Mesothelial cell of epicardium (in vitro differentiated cells): ENCODE results near the gene CEP250. TPM values are rescaled to one million over a fixed set of nuclear protein-coding genes. Genes with fewer than 3 reads are reported as not detected.
"Not testable (repeated sequence)": the region's sequence is repeated elsewhere in the genome, so short reads cannot be mapped to it uniquely, and the experiment has no call there.

Experiments
- DNase-seq, 2 experiments: peaks; one replicate each; pipeline ENCODE4 v3.0.0; 2021; ENCODE audit warnings: low spot score in 2 of 2; ENCODE audit not compliant: unreplicated experiment in 2 of 2
- H3K27ac Mint-ChIP-seq: 2 replicates; pipeline ENCODE4 v1.8.0; 2021; ENCODE audit warnings: mixed read lengths
- H3K27me3 Mint-ChIP-seq: 2 replicates; pipeline ENCODE4 v1.8.0; 2021; ENCODE audit warnings: low read depth, mixed read lengths
- H3K36me3 Mint-ChIP-seq: 2 replicates; pipeline ENCODE4 v1.8.0; 2021; ENCODE audit warnings: mixed read lengths
- H3K4me1 Mint-ChIP-seq: 2 replicates; pipeline ENCODE4 v1.8.0; 2021; ENCODE audit warnings: mixed read lengths
- H3K4me3 Mint-ChIP-seq: 2 replicates; pipeline ENCODE4 v1.8.0; 2021; ENCODE audit warnings: mild to moderate bottlenecking, moderate library complexity, mixed read lengths
- H3K9me3 Mint-ChIP-seq: 2 replicates; pipeline ENCODE4 v1.8.0; 2021; ENCODE audit warnings: mixed read lengths
- total RNA-seq: library from RNA; stranded (reverse); gene quantifications from 3 replicates; pipeline ENCODE4 v1.2.1, GENCODE V29; 2021
- TF ChIP-seq, protein P1 (sequence below): fragments of 200-600 bp; sonication (generic); IDR thresholded peaks from one replicate; pipeline ENCODE4 v1.5.0; 2021; ENCODE audit warnings: antibody characterized with exemption; ENCODE audit not compliant: unreplicated experiment

CEP250 gene
- total RNA-seq, 1 donor from 2014 or later, result 65.5 TPM

DNA sequence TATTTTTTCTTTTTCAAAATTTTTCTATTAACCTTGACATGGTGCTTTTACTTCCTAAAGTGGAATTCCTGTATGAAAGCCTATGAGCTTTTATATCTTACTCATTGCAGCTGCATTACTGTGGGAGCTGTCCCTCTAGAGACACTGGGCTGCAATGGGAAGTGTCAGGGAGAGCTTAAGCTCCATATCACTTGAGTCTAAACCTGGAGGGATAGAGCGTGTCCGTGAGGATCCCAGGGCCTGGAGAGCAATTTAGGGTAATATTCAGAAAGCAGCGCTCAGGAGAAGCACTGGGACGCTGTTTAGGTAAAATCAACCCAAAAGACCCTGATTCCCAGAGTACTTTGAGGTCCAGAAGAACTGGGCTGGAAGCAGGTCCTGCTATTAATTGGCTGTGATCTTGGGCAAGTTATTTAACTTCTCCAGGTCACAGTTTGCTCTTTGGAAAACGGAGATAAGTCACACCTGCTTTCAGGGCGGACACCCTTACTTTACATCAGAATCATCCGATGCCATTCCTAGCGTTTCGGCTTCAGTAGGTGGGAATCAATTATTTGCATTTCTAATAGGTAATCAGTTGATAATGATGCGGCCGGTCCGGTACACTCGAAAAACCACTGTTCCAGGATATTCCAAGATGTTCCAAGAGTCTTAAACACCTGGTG, 85.9 kb downstream of the CEP250 start:
- Mint-ChIP-seq H3K9me3 (no peaks in the 10 kb centered on the region), H3K4me3 (peak overlapping the region; percentile 88), H3K36me3 (peaks cover 5% of the 10 kb centered on the region), H3K4me1 (peaks cover 18% of the 10 kb centered on the region), H3K27ac (peak overlapping the region; percentile 89), H3K27me3 (no peaks in the 10 kb centered on the region)
- no peak for DNase-seq
- TF ChIP-seq, protein P1, sequence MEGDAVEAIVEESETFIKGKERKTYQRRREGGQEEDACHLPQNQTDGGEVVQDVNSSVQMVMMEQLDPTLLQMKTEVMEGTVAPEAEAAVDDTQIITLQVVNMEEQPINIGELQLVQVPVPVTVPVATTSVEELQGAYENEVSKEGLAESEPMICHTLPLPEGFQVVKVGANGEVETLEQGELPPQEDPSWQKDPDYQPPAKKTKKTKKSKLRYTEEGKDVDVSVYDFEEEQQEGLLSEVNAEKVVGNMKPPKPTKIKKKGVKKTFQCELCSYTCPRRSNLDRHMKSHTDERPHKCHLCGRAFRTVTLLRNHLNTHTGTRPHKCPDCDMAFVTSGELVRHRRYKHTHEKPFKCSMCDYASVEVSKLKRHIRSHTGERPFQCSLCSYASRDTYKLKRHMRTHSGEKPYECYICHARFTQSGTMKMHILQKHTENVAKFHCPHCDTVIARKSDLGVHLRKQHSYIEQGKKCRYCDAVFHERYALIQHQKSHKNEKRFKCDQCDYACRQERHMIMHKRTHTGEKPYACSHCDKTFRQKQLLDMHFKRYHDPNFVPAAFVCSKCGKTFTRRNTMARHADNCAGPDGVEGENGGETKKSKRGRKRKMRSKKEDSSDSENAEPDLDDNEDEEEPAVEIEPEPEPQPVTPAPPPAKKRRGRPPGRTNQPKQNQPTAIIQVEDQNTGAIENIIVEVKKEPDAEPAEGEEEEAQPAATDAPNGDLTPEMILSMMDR, result no peak

DNA sequence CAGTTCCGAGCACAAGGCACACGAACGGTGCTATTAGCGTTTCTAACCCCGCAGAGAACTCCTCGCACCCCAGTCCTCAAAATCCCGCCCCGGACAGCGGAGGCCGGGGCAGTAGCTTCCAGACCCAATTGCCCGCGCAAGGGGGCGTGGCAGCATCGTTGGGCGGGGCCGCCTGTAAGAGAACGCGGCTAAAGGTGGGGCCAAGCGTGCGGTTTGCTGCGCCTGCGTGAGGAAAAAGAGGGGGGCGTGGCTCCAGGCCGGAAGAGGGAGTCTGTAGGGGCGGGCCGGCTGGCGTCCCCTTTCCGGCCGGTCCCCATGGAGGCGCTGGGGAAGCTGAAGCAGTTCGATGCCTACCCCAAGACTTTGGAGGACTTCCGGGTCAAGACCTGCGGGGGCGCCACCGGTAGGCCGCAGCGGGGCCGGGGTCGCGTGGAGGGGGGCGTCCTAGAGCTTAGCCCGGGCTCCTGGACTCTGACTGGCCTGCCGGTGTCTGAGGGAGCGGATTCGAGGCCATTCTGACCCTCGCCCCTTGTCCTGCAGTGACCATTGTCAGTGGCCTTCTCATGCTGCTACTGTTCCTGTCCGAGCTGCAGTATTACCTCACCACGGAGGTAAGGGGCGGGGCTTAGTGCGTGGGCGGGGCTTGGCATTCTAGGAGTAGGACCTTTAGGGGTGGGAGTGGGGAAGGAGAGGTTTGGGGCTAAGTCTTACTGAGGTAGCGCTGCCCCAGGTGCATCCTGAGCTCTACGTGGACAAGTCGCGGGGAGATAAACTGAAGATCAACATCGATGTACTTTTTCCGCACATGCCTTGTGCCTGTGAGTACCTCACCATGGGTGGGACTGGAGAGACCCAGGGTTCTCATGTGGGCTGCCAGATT, 86.6 kb downstream of the CEP250 start, which contains the start of gene ERGIC3:
TSS of gene ERGIC3 (plus strand) at position 296 of the 880 bp plus-strand sequence. CDS start at position 316, 20 bp downstream.
- TF ChIP-seq, protein P1, result no peak
- Mint-ChIP-seq H3K36me3 (peaks cover 5% of the 10 kb centered on the region), H3K27me3 (no peaks in the 10 kb centered on the region), H3K9me3 (no peaks in the 10 kb centered on the region), H3K4me1 (peaks cover 18% of the 10 kb centered on the region), H3K27ac (peak within 1 kb of the TSS; percentile 89), H3K4me3 (peak within 1 kb of the TSS; percentile 88)
- peak; percentile 94 to 99 for DNase-seq

DNA sequence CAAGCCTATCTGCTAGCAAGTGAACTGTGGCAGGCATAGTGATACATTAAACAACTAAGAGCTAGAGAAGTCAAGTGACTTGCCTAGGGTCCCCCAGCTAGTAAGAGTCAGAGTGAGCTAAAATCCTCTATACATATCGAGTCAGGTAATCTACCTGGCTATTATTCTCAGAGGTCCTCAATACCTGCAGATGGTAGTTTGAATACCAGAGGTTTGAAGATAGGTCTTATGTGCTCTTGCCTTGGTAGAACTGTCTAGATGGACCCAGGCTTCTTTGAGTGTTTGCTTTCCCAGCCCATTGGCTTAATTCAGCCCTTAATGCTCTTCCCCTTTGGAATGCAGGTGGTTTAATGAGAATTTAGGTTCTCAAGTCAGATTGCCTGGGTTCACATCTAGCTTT, 87.6 kb downstream of the CEP250 start:
- Mint-ChIP-seq H3K27me3 (no peaks in the 10 kb centered on the region), H3K36me3 (peaks cover 5% of the 10 kb centered on the region), H3K9me3 (no peaks in the 10 kb centered on the region), H3K4me3 (peak overlapping the region; percentile 88), H3K4me1 (peaks cover 18% of the 10 kb centered on the region), H3K27ac (no peak overlapping the region)
- no peak for DNase-seq
- TF ChIP-seq, protein P1, result no peak

DNA sequence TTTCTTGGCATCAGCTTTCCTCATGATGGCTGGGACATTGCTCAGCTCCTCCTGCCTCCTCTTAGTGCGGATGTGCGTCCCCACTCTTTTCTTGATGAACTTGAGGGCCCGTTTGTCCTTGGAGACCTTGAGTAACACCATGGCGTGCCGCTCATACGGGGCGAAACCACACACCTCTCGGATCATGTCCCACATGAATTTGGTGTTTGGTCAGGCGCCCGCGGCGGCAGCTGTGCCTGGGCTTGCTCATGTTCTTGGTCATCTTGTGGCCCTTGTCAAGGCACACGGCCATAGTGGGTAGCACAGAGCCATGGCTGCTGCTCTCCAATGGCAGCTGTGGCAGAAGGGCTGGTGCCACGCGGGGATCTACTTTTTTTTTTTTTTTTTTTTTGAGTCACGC, 89.0 kb downstream of the CEP250 start:
- Mint-ChIP-seq H3K4me1 (peaks cover 18% of the 10 kb centered on the region), H3K36me3 (peaks cover 9% of the 10 kb centered on the region), H3K27me3 (no peaks in the 10 kb centered on the region), H3K4me3 (peak overlapping the region; percentile 18), H3K27ac (no peak overlapping the region), H3K9me3 (no peaks in the 10 kb centered on the region)
- TF ChIP-seq, protein P1, result no peak
- DNase-seq, result no peak

DNA sequence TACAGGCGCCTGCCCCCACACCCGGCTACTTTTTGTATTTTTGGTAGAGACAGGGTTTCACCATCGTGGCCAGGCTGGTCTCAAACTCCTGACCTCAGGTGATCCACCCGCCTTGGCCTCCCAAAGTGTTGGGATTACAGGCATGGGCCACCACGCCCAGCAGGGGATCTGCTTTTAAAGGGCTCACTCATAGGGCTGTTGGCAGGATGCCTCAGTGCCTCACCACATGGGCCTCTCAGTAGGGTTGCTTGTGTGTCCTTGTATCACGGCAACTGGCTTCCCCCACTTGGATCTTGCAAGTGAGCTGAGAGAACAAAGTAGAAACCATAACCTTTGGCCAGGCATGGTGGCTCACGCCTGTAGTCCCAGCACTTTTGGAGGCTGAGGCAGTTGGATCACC, 89.5 kb downstream of the CEP250 start:
- H3K36me3 Mint-ChIP-seq, result peaks cover 11% of the 10 kb centered on the region
- not testable (repeated sequence) for H3K4me3 Mint-ChIP-seq, H3K27me3 Mint-ChIP-seq, H3K27ac Mint-ChIP-seq, DNase-seq, H3K9me3 Mint-ChIP-seq
- peaks cover 17% of the 10 kb centered on the region for H3K4me1 Mint-ChIP-seq

DNA sequence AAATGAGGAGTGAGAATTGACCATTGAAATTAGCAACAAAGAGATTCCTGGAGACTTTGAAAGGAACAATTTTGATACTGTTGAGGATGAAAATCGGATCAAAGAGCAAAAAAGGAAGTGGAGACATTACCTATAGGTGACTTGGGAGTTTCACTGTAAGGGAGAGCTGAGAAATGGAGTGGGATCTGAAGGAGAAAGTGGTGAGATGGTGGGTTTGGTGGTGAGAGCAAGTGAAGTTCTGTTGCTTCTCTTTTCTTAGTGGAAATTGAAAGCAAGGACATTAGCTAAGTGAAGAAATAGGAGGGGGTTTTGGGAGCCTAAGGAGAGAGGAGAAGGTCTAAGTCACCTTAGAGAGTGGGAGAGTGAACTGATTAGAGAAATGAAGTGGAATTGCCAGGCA, 90.7 kb downstream of the CEP250 start:
- Mint-ChIP-seq H3K27ac (no peak overlapping the region), H3K4me3 (no peak overlapping the region), H3K27me3 (no peaks in the 10 kb centered on the region), H3K9me3 (no peaks in the 10 kb centered on the region), H3K4me1 (peaks cover 14% of the 10 kb centered on the region), H3K36me3 (peaks cover 12% of the 10 kb centered on the region)
- TF ChIP-seq, protein P1, result no peak
- DNase-seq, result no peak
